Psoas muscle (tissue), 8 donors: ENCODE measurements around the gene DTD1. TPM values are rescaled to one million over a fixed set of nuclear protein-coding genes. Genes with fewer than 3 reads are reported as not detected.

Experiments
- ATAC-seq, 4 donors: fragments of 200-7000 bp; cut with Tn5 transposase; one replicate each; pipeline ENCODE4 v1.9.1; 2020; ENCODE audit warnings: moderate library complexity in 3 of 4, mild to moderate bottlenecking in 2 of 4
- DNase-seq, 2 donors: peaks; one replicate each; pipeline ENCODE4 v3.0.0-alpha.2; 2020
- H3K27ac ChIP-seq: fragments of 200-600 bp; one replicate; pipeline ENCODE4 v1.8.0; 2022
- H3K27me3 ChIP-seq, 3 donors: fragments of 200-600 bp in 1 of 3; one replicate each; pipeline versions ENCODE4 v1.6.1 to v1.8.0; 2013 to 2022; ENCODE audit warnings: low read length in 2 of 3, mild to moderate bottlenecking in 2 of 3, moderate library complexity in 1 of 3; ENCODE audit not compliant: insufficient read depth in 3 of 3
- H3K36me3 ChIP-seq, 2 donors: fragments of 200-600 bp in 1 of 2; one replicate each; pipeline versions ENCODE4 v1.6.1 to v1.8.0; 2013 to 2022; ENCODE audit warnings: low read depth in 1 of 2, mild to moderate bottlenecking in 1 of 2, moderate library complexity in 1 of 2; ENCODE audit not compliant: insufficient read depth in 1 of 2
- H3K4me1 ChIP-seq: fragments of 200-600 bp; one replicate; pipeline ENCODE4 v1.8.0; 2022
- H3K4me3 ChIP-seq: fragments of 200-600 bp; one replicate; pipeline ENCODE4 v1.8.0; 2022; ENCODE audit warnings: mild to moderate bottlenecking
- H3K9me3 ChIP-seq: fragments of 200-600 bp; one replicate; pipeline ENCODE4 v1.8.0; 2022
- CTCF ChIP-seq: fragments of 200-600 bp; IDR thresholded peaks from one replicate; pipeline ENCODE4 v1.8.0; 2022; ENCODE audit warnings: antibody characterized with exemption
- WGBS, 3 donors: extraction: QIAGEN DNeasy Blood & Tissue Kit; methylation state at CpG; one replicate each; pipeline versions ENCODE4 v1.1.6 to v1.1.7; 2013; 5-methylcytosine and 5-hydroxymethylcytosine counted together
- intact Hi-C, 2 donors: fragments of 100-400 bp; cut with DNase I; formaldehyde crosslinking; loops; one replicate each; pipeline versions ENCODE4 v1.11.0 to v1.14.2; 2022
- polyA plus RNA-seq, 3 donors: library from polyadenylated mRNA; stranded (reverse); fragments of 200-250 nt; gene quantifications; one replicate each; pipeline ENCODE4 v1.2.3, GENCODE V29; 2013
- total RNA-seq, 4 donors: library from RNA; stranded (reverse); fragmentation: NEBNext Ultra II Directional in 2 of 4; extraction: Animal tissue kit (Norgen Biotek cat#: 25700) in 2 of 4; gene quantifications; one replicate each; pipeline versions ENCODE4 v1.2.1 to v1.2.4, GENCODE V29; 2021 to 2023
- donor health status: healthy with polysubstance abuse.
- donor health status: DM: no; HTN: no; CAD: no; lungs with moderate emphysema.
- donor health status: Bipolar disorder and iron deficiency.
- donor health status: healthy.
- donor health status: DM: yes; HTN: yes; CAD: no.
- donor health status: DM: no; HTN: no; CAD: no.
- donor health status: DM: no; HTN: no; CAD: no.
- donor health status: DM: yes; HTN: yes; CAD: no.

Gene DTD1
- total and polyA plus RNA-seq, 7 donors: 12.4 to 20.7 (median 18.2) TPM

GRCh38 chr20:18634501-18634900, 46.6 kb downstream of the DTD1 start:
- WGBS, 3 donors: 80 to 84% (median 84%) methylated on average over 5 of the region's 5 CpGs
- Histone ChIP-seq H3K27ac (no peak overlapping the region), H3K4me1 (peaks cover 11% of the 10 kb centered on the region), H3K4me3 (no peak overlapping the region), H3K9me3 (no peaks in the 10 kb centered on the region), H3K27me3 (no peaks in the 10 kb centered on the region), H3K36me3 (peaks cover 0 to 6% of the 10 kb centered on the region in 2 donors)
- intact Hi-C loops: loop anchor here in 1 of 2 donors (5.0 to 10.0 kb wide), 3 partner anchors 163 to 1030 kb away; no protein-coding TSS in a partner anchor
- ATAC-seq (no peak), DNase-seq (no peak)
- no peak for TF ChIP-seq CTCF

GRCh38 chr20:18635380-18635779, 47.5 kb downstream of the DTD1 start:
- no peaks in the 10 kb centered on the region for H3K9me3 ChIP-seq
- H3K27me3 ChIP-seq: no peaks in the 10 kb centered on the region

GRCh38 chr20:18637224-18637623, 49.4 kb downstream of the DTD1 start:
- Histone ChIP-seq H3K4me1 (peaks cover 16% of the 10 kb centered on the region), H3K36me3 (no peaks in the 10 kb centered on the region), H3K4me3 (no peak overlapping the region), H3K27me3 (no peaks in the 10 kb centered on the region), H3K27ac (no peak overlapping the region), H3K9me3 (no peaks in the 10 kb centered on the region)
- DNase-seq (no peak), ATAC-seq (no peak)
- 68 to 81% (median 76%) methylated on average over 5 of the region's 5 CpGs for WGBS, 3 donors
- intact Hi-C loops: loop anchor here in 1 of 2 donors (10.0 kb wide), 2 partner anchors 568 to 1028 kb away; no protein-coding TSS in a partner anchor
- TF ChIP-seq CTCF: no peak

More at GRCh38 chr20:18635380-18635779, 47.5 kb downstream of the DTD1 start:
- no peak overlapping the region for H3K27ac ChIP-seq
- intact Hi-C loops: loop anchor here in 1 of 2 donors (10.0 kb wide), 2 partner anchors 569 to 1029 kb away; no protein-coding TSS in a partner anchor
- DNase-seq: no peak
- no peak overlapping the region for H3K4me3 ChIP-seq
- peaks cover 16% of the 10 kb centered on the region for H3K4me1 ChIP-seq
- 94 to 97% (median 96%) methylated on average over 1 of the region's 1 CpG for WGBS, 3 donors
- no peak for ATAC-seq
- TF ChIP-seq CTCF: no peak
- H3K36me3 ChIP-seq: peaks cover 0 to 6% of the 10 kb centered on the region in 2 donors

- Histone ChIP-seq H3K4me1 (peaks cover 14% of the 10 kb centered on the region), H3K4me3 (no peak overlapping the region), H3K27ac (peak overlapping the region; percentile 67), H3K9me3 (no peaks in the 10 kb centered on the region), H3K36me3 (no peaks in the 10 kb centered on the region), H3K27me3 (no peaks in the 10 kb centered on the region)
- peak in 2 of 4 donors; percentile 25 to 29 for ATAC-seq
- WGBS, 3 donors: 82 to 93% (median 85%) methylated on average over 2 of the region's 2 CpGs
- no peak for TF ChIP-seq CTCF
- DNase-seq: no peak
- intact Hi-C loops: loop anchor here in 1 of 2 donors (10.0 kb wide), 2 partner anchors 566 to 1026 kb away; no protein-coding TSS in a partner anchor
These were observed 50.9 kb downstream of the DTD1 start for GRCh38 chr20:18638768-18639167.
